Fibroblast of mammary gland (primary cell): ENCODE data around the gene TIAM2.

Source experiments
- DNase-seq: peaks from one replicate; pipeline ENCODE4 v3.0.0-alpha.2; 2010; ENCODE audit warnings: low read depth
- H3K4me3 ChIP-seq: 2 replicates; pipeline ENCODE4 v1.5.1; 2011; ENCODE audit warnings: low read depth, mild to moderate bottlenecking, low read length, moderate library complexity; ENCODE audit not compliant: control insufficient read depth
- TF ChIP-seq, protein P1 (sequence below): conservative IDR thresholded peaks from 2 replicates; pipeline ENCODE4 v1.5.1; 2011; ENCODE audit warnings: low read depth, low read length, inconsistent platforms; ENCODE audit not compliant: control insufficient read depth, insufficient read depth

TIAM2 gene

GRCh38 chr6:155129744-155130143 lies 134.6 kb downstream of the TIAM2 start:
- no peak overlapping the region for H3K4me3 ChIP-seq
- no peak for DNase-seq
- TF ChIP-seq, protein P1, sequence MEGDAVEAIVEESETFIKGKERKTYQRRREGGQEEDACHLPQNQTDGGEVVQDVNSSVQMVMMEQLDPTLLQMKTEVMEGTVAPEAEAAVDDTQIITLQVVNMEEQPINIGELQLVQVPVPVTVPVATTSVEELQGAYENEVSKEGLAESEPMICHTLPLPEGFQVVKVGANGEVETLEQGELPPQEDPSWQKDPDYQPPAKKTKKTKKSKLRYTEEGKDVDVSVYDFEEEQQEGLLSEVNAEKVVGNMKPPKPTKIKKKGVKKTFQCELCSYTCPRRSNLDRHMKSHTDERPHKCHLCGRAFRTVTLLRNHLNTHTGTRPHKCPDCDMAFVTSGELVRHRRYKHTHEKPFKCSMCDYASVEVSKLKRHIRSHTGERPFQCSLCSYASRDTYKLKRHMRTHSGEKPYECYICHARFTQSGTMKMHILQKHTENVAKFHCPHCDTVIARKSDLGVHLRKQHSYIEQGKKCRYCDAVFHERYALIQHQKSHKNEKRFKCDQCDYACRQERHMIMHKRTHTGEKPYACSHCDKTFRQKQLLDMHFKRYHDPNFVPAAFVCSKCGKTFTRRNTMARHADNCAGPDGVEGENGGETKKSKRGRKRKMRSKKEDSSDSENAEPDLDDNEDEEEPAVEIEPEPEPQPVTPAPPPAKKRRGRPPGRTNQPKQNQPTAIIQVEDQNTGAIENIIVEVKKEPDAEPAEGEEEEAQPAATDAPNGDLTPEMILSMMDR, result no peak

- DNase-seq, result no peak
- TF ChIP-seq, protein P1, result no peak
- no peak overlapping the region for H3K4me3 ChIP-seq
Measured at GRCh38 chr6:155130161-155130853, 135.2 kb downstream of the TIAM2 start.

DNA sequence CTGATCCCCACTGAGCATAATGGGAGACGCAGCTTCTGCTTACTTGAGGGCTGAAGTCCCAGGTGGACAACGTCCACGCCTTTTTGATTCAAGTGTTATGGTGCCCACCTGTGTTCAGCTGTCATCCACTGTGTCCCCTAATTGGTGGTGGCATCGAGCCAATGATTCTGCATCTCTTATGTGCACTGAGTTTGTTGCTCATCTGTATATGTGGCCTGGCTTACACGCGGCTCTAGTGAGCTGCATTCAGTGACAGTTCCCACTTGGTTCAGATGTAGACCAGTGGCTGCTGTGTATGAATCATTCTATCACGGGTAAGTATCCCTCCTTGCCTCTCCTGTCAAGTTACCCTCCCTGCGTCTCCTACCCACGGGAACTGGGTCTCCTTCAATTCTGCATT lies 137.5 kb downstream of the TIAM2 start:
- TF ChIP-seq, protein P1, result no peak
- DNase-seq, result no peak
- H3K4me3 ChIP-seq, result no peak overlapping the region

DNA sequence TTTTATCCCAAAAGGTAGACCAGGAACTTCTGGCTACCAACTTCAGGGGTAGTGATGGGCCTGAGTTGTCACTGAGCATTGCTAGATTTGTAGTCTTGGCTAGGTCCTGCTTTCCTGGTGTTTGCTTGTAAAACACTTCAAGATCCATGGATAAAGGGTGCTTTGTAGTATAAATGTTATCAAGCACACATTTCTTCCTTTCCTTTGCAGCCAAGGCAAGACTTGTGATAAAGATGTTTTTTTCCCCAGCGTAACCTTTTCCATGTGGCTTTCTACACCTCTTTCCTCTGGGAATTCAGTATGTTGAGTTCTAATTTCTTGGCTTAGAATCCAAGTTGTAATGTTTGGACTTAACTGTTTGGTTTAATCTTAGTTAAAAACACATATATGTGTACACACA lies 145.9 kb downstream of the TIAM2 start:
- H3K4me3 ChIP-seq, result no peak overlapping the region
- DNase-seq, result no peak
- TF ChIP-seq, protein P1, result no peak

DNA sequence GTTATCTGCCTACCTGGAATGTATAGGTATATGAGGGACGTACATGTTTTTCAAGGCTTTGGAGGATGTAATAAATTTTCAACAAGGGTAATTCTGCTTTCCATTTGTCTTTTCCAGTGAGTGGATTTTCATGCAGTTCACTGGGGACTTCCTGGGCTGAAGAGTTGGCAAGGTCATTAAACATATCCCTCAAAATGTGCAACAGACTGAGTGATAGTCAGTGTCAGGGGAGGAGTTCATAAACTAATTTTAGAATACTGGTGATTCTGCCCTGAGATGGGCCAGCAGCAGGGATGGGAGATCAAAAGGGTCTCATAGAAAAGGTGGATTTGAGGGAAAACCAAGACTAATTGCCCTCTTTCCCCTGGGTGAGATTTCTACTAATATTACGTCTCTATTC lies 146.4 kb downstream of the TIAM2 start:
- TF ChIP-seq, protein P1, result no peak
- no peak for DNase-seq
- no peak overlapping the region for H3K4me3 ChIP-seq

DNA sequence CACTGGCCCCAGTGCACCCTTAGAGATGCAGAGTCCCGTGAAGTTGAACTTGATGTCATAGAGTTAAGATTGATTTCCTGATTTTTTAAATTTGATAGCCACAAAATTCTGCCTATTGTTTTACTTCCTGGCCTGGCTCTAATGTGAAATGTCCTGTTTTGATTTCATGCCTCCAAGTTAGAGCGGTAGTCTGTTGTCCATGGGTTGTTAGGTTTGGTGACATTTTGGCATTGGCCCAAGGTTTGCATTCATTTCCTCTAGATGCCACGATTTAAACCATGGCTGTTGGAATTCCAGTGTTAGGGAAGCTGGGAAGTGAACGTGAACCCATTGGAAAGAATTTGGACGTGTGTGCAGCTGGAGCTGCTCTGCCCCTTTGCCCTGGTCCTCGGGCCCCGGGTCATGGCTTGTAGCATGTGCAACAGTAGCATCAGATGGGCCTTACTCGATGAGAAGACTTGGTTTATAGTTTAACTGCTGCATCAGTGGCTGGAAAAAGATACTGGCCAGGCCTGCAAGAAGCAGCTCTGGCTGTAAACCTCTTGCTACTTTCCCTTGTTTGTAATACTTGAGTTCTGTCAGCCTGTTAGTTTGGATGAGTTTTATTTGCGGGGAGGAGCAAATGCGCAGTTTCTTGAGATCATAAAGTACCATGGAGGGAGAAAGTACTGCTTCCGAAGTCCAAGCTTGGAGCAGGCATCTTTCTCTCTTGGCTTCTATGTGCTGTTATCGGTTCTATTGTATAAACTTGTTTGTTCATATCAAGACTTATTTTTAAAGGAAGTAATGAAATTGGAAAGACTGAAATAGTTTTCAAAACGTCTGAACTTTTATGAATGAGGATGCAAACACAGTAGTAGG lies 147.3 kb downstream of the TIAM2 start:
- no peak overlapping the region for H3K4me3 ChIP-seq
- TF ChIP-seq, protein P1, result no peak

More for the DNA sequence above, 147.3 kb downstream of the TIAM2 start:
- DNase-seq, result no peak
